HEK293T (cell line): Measurements from ENCODE around the gene EXOC4.

Experiments
- BHLHE40 ChIP-seq: fragments of 450-650 bp; IDR thresholded peaks from 2 replicates; pipeline ENCODE4 v1.6.1; 2016; ENCODE audit warnings: mild to moderate bottlenecking, moderate library complexity, borderline replicate concordance
- CTBP1 ChIP-seq: fragments of 450-650 bp; IDR thresholded peaks from 2 replicates; pipeline ENCODE4 v1.6.1; 2016; ENCODE audit warnings: borderline replicate concordance
- ELF4 ChIP-seq: fragments of 450-650 bp; IDR thresholded peaks from 2 replicates; pipeline ENCODE4 v1.6.1; 2017; ENCODE audit warnings: antibody characterized with exemption
- FOXA1 ChIP-seq: fragments of 450-650 bp; IDR thresholded peaks from 2 replicates; pipeline ENCODE4 v1.6.1; 2016; ENCODE audit warnings: mild to moderate bottlenecking
- FOXK2 ChIP-seq: fragments of 450-650 bp; IDR thresholded peaks from 2 replicates; pipeline ENCODE4 v1.6.1; 2016; ENCODE audit warnings: mild to moderate bottlenecking
- LEF1 ChIP-seq: fragments of 450-650 bp; IDR thresholded peaks from 2 replicates; pipeline ENCODE4 v1.6.1; 2017; ENCODE audit warnings: mild to moderate bottlenecking, borderline replicate concordance
- NFRKB ChIP-seq: fragments of 450-650 bp; IDR thresholded peaks from 2 replicates; pipeline ENCODE4 v1.6.1; 2016; ENCODE audit warnings: mild to moderate bottlenecking, moderate library complexity
- SUZ12 ChIP-seq: fragments of 450-650 bp; IDR thresholded peaks from 2 replicates; pipeline ENCODE4 v1.6.1; 2016; ENCODE audit warnings: mild to moderate bottlenecking
- ZNF384 ChIP-seq: fragments of 450-650 bp; IDR thresholded peaks from 2 replicates; pipeline ENCODE4 v1.6.1; 2016

- TF ChIP-seq ZNF384 = no peak
- no peak for TF ChIP-seq FOXA1
- no peak for TF ChIP-seq BHLHE40
- TF ChIP-seq SUZ12 = no peak
- no peak for TF ChIP-seq LEF1
- no peak for TF ChIP-seq ELF4
- TF ChIP-seq FOXK2 = no peak
- no peak for TF ChIP-seq NFRKB
- TF ChIP-seq CTBP1 = no peak
Observed at GRCh38 chr7:133365917-133366316, 113.0 kb downstream of the EXOC4 start.
